Stimulated activated CD4-positive, alpha-beta T cell treated with anti-CD3 and anti-CD28 coated beads, Interleukin-12 subunit alpha, Interleukin-12 subunit beta, amount 100 ng/mL, for 48 hours (primary cell): ENCODE results near the gene FBXO21.
"Not testable (repeated sequence)": the region's sequence is repeated elsewhere in the genome, so short reads cannot be mapped to it uniquely, and the experiment has no call there.

Source experiments
- DNase-seq, 3 donors: peaks; one replicate each; pipeline ENCODE4 v3.0.0-alpha.2; 2020; ENCODE audit warnings: low read depth in 2 of 3, low spot score in 1 of 3

Gene FBXO21, protein sequence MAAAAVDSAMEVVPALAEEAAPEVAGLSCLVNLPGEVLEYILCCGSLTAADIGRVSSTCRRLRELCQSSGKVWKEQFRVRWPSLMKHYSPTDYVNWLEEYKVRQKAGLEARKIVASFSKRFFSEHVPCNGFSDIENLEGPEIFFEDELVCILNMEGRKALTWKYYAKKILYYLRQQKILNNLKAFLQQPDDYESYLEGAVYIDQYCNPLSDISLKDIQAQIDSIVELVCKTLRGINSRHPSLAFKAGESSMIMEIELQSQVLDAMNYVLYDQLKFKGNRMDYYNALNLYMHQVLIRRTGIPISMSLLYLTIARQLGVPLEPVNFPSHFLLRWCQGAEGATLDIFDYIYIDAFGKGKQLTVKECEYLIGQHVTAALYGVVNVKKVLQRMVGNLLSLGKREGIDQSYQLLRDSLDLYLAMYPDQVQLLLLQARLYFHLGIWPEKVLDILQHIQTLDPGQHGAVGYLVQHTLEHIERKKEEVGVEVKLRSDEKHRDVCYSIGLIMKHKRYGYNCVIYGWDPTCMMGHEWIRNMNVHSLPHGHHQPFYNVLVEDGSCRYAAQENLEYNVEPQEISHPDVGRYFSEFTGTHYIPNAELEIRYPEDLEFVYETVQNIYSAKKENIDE

DNA sequence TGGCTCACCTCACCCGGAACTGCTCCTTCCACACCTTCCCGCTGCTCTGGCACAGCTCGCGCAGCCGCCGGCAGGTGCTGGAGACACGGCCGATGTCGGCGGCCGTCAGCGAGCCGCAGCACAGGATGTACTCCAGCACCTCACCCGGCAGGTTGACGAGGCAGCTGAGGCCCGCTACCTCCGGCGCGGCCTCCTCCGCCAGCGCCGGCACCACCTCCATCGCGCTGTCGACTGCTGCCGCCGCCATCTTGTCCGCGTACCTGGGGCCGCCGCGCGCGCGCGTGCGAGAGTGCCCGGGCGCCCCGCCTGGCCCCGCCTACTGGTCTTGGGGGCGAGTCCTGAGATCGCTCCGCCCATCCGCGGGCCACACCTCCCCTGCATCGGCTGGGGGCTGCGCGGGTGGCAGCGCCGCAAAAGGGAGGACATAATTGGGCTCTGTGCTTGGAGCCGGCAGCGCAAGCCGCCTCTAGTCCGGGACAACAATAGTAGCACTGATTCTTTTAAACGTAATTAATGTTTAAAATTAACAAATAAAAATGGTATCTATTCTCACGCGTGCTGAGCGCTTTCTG is at the start of gene FBXO21:
Gene FBXO21, minus strand, starts transcription at position 261 of the 572 bp plus-strand sequence. Its CDS starts 14 bp downstream, at position 247.
- peak; percentile 83 to 92 (median 91) for DNase-seq

DNA sequence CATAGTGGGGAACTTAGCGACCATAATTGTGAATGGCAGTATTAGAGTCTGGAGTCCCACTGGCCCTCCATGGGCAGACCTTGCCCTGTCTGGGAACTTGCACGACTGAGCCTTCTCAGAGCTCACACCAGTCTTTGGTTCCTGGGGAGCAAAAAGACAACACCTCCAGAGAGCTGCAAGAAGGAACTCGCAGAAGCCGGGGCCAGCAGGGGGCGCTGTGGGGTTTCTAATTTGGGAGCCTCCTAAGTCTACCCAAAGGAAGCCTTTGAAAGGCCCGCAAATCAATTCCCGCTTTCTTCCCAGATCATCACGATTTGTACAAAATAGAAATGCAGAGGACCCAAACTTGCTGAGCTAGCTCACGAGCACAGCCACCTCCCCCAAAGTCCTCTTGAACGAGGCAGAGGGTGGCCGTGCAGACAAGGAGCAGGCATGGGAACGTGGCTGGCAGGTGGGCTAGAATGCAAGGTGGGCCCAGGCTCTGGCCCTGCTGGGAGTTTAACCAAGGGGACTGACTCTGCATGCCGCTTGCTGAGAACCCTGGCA is 46.3 kb upstream of the FBXO21 start:
- peak; percentile 71 to 90 (median 76) for DNase-seq

DNA sequence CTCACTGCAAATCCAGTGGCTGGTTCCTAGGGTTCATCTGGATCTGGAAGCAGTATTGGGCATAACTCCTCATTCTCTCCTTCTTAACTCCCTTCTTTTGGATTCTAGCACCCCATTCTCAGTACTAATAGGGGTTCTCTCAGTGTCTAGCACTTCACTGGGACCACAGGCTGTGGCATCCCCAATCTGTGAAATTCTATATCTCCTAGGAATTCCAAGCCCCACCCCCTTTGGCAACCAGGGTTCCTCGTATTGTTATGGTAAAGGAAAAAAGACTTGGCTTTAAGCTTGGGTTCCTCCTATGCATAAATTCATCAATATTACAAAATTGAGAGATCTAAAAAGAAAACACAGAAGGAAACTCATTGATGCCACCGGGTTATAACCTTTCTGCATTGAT is 45.0 kb upstream of the FBXO21 start:
- no peak for DNase-seq

DNA sequence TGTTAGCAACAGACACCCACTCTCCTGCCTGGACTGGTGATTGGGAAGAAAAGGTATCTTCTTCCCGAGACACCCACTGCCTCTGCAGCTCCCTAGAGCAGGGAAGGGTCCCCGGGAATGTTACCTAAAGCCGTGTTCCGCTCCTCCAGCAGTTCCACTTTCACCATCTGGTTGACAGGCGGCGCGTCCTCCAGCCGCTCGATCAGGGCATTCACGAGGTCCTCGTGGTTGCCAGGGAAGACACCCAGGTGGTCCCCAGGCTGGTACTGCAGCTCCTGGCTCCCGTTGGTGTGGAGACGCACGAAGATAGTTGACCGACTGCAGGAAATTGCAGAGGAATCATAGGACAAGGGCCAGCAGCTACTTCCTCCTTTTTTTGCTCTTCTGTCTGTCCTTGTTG is 44.2 kb upstream of the FBXO21 start:
- no peak for DNase-seq

DNA sequence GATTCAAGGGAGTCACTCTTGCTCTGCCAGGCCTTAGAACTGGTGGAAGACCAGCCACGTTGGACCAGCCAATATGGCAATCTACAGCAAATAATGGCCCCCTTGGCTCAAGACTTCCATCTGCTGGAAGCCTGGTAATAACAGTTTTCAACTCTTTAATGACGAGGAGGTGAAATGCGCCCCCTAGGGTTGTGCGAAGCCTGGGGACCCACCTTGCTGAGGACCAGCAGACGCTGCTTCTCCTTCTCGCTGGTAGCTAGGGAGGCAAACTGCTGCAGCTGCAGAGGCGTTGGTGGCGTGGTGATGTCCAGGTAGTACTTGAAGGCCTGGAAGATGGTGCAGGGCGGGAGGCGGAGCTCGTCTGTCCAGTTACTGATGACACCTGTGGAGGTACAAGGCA is 41.5 kb upstream of the FBXO21 start:
- DNase-seq = no peak

DNA sequence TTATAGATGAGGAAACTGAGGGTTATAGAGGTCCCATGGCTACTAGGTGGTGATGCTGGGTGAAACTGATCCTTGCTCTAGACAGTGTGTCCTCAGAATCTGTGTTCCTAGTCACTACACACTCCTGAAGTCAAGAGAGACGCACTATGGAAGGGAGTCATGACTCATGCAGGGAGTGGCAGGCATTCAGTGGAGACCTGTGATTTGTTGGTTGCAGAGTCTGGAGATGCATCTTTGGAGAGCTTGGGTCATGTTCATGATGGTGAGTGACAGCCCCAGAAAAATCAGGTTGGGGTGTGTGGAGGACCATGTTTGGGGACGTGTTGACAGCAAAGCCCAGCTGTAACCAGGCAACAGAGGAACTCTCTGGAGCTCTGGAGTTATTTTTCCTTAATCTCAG is 38.0 kb upstream of the FBXO21 start:
- no peak for DNase-seq

DNA sequence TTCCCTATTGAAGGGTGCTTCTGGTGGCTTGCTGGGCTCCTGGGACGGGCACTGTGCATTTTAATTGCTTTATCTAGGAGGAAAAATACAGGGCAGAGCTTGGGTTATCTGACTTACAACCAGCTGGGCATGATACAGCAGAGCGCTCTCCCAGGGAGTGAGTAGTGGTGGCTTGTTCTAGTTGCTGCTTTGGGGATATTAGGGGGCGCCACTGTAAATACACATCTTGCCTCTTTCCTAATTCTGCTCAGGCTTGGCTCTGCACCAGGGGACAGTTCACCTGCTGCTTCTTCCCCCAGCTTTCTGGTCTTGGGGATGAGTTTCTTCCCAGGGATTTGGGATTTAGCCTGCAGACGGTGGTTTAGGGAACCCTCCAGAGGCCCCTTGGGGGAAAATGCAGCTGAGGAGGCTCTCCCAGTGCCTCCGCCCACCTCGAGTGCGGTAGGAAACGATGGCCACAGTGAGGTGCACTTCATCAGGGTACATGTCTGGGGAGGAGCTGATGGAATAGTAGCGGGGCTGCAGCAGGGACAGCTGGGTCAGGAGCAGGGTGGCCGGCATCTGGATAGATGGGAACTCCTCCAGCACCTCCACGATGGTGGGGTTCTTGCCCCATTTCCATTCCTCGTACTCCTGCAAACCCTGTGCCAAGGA is 36.9 kb upstream of the FBXO21 start:
- DNase-seq = no peak

DNA sequence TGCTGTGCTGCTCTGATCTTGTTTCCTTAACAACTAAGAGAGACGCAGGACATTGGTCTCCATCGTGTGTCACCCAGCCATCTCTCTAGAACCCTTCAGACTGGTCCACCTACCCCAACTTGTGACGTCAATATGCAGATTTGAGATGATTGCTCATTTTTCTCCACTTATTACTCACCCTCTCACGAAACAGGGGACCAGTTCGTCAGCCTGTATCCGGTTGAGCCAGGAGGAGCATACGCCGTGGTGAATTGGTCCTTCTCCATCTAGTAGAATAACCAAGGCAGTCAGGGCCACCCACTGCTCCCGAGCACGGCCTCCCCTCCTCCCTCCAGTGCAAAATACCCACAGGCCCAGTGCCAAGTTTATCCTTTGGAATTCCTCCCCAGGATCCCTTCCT is 36.2 kb upstream of the FBXO21 start:
- DNase-seq = no peak

DNA sequence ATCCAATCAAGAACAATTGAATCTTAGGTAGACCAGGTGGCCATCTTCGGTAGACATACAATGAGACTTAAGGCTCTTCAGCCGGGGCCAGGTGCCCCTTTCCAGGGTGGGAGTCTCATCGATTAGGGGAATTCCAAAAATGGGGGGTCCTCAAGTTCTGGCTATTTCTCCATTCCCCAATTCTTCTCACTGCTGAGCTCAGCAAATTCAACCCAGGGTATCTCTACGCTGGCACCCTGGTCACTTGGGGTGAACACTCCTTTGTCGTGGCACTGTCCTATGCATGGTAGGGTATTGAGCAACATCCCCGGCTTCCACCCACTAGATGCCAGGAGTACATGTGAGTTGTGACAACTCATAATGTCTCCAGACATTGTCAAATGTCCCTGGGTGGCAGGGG is 34.9 kb upstream of the FBXO21 start:
- no peak for DNase-seq

DNA sequence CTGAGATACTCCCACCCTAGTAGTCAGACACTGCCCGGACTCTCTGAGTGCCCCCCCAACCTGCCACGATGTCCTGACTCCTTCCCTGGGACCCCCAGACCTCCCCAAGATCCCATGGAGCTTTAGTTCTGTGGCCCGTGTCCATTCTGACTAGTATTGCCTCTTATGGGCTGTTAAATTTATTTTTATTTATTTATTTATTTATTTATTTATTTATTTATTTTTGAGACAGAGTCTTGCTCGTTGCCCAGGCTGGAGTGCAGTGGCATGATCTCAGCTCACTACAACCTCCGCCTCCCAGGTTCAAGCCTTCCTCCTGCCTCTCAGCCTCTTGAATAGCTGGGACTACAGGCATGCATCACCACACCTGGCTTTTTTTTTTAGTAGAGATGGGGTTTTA is 30.7 kb upstream of the FBXO21 start:
- DNase-seq = not testable (repeated sequence)

DNA sequence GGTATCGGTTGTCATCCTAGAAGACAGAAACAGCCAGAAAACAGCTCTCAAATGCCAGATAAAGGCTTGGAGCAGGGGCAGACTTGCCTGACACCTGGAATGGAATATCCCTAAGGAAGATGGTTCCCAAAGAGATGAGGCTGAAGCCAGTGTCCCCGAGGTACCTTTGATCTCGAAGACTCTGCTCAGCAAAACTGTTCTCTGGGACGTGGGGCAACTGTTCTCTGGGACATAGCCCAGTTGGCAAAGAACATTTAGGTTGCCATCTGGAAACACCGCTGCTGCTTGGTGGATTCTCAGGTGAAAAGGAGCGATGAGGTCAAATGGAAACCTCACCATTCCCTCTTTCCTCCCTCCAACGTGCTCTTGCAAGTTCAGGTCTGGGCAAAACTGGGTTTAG is 27.9 kb upstream of the FBXO21 start:
- no peak for DNase-seq

DNA sequence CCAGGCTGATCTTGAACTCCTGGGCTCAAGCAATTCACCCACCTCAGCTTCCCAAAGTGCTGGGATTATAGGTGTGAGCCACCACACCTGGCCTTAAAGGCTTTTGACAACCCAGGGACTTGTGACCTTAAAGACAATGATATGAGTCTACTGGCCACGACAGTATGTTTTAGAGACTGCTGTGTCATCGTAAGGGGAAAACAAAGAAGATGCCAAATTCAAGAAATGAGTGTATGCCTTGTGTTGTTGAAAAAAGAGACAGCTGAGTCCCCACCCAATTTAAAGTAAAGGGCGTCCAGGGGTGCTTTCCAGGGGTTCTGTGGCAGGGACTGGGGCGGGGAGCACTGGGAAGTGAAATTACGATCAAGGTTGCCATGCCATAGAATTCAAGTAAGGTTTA is 26.4 kb upstream of the FBXO21 start:
- no peak for DNase-seq

DNA sequence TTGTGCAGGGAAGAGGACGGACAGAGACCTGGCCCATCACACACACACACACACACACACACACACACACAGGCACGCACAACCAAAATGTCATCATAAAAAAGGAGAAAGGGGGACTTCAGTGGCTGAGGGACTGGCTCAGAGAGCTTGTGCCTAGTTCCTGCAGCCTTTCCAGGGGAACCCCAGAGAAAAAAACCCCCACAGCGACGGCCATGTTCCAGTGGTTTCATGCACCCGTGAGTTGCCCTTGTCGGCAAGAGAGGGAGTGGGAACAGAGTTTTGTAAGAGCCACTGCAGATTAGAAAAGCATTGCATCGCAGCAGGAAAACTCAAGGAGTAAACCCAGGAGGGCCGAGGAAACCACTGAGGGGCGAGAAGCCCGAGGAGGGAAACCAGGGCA is 24.5 kb upstream of the FBXO21 start:
- DNase-seq = no peak

DNA sequence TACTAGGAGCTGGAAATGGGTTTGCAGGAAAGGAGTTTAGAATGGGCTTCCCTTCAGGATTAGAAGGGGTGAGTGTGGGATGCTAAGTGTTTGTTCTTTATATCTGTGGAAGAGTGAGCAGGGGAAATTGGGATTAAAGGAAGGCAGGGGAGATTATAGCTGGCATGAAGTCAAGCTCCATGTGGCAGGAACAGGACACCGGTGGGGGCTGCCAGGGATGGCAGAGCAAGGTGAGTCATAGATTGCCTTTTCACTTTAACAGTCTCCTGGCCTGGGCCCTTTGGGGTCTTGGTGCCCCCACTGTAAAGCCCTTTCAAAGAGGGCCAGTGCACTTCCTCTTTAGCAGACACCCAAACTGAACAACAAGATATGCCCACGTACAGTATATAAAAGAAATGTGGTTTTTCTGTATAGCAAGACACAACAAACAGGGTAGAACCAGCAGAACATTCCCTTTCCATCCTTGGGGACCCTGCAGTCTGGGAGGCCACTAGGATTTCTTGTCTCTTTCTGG is 23.1 kb upstream of the FBXO21 start:
- DNase-seq = no peak

DNA sequence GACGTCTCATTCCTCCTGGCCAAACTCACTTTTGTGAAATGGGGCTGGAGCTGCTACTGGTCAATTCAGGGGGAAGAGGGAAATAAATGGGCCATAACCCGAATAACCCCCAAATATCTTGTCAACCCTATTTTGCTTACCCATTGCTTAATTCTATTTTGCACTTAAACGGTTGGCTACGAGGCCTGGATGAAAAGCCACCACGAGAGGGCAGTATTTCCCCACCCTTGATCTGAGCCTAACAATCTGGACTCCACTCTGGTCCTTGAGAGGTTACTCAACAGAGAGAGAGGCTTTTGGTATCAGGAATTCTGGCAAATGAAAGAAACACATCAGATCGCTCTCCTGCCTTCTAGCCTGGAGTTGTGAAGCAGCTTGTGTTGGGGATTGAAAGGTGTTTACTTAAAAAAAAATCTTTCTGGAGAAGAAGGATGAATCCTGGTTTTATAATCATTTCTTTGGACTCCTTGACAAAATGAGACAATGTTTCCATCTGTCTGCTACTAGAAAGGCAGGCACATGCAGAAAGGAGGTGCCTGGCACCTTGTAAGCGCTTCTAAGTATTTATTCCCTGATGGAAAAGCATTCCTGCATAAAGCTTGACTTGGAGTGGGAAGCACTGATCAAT is 22.4 kb upstream of the FBXO21 start:
- peak; percentile 26 to 77 (median 57) for DNase-seq

DNA sequence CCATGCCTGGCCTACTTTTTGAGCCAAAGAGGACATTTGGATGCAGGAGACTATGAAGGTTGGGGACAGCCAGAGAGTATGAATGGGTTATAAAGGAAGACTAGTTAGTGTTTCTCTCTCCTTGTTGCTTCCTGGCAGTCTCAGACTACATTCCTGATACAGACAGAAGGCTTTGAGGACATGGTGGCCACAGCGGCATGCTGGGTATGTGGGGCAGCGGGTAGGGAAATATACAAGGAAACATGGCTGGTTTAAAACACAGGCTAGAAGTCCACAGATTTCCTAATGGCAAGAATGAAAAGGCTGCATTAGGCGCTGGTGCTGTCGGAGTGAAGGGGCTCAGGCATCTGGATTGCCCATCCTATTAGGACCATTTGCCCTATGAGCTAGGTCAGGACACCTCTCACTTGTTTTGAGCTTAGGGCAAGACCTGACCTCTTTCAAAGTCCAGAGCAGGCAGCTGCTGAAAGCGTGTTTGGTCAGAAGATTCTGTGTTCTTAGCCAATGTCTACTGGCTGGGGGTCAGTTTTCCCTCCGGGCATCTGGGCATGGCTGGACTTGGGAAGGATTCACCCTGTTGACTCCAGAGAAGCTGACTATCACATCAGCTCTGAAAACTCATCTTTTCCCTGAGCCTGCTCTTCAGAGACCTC is 20.1 kb upstream of the FBXO21 start:
- no peak for DNase-seq

DNA sequence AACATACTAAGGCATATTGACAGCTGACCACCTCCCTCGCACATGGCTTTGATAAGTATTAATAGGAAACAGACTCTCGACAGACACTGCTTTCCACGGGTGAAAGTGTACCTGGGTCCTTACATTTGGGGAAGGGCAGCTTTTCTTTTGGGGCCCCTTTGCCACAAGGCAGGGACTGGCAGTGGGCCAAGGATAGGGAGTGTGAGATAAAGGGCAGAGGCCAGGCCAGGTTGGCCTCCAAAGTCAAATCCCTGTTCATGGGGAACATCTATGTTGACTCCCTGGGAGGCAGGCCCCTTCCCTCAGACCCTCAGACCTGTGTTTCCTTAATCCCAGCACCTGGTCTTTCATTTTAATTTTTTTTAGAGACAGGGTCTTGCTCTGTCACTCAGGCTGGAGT is 19.4 kb upstream of the FBXO21 start:
- no peak for DNase-seq

DNA sequence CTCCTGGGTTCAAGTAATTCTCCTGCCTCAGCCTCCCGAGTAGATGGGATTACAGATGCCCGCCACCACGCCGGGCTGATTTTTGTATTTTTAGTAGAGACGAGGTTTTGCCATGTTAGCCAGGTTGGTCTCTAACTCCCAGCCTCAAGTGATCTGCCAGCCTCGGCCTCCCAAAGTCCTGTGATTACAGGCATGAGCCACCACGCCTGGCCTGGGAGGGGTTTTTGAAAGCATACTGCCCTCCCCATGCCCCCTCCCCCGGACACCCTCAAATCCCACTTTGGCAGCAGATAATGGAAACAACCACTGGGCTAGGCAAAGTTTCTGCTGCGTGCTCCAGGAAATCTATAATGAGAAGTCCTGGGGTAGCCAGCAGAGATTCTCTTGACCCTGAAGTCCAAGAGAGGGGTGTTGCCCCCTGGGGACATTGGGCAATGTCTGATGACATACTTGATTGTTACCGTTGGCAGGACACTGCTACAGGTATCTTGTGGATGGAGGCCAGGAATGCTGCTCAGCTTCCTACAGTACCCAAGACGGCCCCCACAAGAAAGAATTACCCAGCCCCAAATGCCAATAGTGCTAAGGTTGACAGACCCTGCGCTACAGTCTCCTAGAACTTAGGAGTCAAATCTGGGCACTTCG is 18.7 kb upstream of the FBXO21 start:
- no peak for DNase-seq

DNA sequence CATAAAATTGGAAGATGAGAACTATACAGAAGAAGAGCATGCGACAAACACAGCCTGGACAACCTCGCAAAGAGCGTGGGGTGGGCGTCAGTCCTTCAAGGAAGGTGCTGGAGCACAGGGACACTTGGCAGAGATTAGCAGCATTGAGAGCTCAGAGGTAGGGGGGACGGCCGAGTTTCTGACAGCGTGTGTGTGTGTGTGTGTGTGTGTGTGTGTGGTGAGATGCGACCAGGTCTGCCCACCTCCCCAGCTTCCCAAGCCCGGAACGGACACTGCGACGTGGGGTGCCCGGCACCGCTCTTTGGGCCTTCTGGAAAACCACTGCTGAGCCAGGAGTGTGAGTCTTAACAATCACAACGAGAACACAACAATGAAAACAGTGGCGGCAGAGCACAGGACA is 17.9 kb upstream of the FBXO21 start:
- DNase-seq = no peak

DNA sequence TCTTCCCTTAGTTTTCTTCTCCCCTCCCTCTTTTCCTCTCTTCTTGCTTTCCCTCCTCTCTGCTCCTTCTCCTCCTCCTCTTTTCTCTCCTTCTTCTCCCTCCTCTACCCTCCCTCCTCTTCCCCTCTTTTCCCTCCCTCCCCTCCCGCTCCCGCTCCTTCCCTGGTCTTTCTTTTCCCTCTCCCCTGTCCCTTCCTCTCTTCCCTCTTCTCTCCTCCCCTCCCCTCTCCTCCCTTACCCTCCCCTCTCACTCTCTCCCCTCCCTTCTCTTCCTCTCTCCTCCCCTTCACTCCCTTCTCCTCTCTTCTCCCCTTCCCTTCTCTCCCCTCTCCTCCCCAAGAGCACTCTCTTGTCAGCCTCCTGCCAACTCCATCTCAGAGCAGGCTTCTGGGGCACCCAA is 17.4 kb upstream of the FBXO21 start:
- DNase-seq = no peak
